ENCODE data around the gene HMGCL.
A peak's percentile ranks its signal among the peaks of the same experiment; 100 is the strongest.
"Not testable (repeated sequence)": the region's sequence is repeated elsewhere in the genome, so short reads cannot be mapped to it uniquely, and the experiment has no call there.

HMGCL gene

DNA sequence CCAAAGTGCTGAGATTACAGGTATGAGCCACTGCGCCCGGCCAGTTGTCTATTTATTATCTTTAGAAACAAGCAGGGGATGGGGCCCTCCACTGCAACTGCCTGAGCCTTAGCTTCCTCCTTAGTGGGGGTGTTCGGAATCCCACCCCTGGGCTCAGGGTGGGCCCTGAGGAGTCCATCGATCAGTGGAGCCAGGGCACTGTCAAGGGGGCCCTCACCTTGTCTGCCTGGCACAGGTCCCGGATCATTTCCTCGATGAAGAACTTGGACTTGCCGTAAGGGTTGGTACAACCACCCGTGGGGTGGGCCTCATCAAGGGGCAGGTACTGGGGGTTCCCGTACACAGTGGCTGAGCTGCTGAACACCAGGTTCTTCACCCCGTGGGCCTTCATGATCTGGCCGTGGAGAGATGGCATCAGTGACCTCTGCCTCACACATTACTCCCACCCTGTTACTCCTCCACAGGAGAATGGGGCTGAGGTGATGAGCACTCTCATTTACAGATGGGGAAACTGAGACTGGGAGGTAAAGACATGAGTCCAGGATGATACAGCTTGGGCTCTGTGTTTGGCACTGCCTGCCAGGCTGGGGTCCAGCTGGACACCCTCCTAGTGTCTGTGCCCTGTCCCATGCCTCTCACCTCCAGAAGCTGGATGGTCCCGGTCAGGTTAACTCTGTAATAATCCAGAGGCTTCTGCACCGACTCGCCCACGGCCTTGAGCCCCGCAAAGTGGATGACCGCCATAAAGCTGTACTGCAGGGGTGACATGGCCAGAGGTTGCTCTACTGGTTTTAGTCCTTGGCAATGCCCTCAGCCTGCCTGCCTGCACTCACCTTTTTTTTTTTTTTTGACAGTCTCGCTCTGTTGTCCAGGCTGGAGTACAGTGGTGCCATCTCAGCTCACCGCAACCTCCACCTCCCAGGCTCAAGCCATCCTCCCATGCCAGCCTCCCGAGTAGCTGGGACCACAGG, 27.5 kb downstream of the HMGCL start:
- DNase-seq, result no peak

DNA sequence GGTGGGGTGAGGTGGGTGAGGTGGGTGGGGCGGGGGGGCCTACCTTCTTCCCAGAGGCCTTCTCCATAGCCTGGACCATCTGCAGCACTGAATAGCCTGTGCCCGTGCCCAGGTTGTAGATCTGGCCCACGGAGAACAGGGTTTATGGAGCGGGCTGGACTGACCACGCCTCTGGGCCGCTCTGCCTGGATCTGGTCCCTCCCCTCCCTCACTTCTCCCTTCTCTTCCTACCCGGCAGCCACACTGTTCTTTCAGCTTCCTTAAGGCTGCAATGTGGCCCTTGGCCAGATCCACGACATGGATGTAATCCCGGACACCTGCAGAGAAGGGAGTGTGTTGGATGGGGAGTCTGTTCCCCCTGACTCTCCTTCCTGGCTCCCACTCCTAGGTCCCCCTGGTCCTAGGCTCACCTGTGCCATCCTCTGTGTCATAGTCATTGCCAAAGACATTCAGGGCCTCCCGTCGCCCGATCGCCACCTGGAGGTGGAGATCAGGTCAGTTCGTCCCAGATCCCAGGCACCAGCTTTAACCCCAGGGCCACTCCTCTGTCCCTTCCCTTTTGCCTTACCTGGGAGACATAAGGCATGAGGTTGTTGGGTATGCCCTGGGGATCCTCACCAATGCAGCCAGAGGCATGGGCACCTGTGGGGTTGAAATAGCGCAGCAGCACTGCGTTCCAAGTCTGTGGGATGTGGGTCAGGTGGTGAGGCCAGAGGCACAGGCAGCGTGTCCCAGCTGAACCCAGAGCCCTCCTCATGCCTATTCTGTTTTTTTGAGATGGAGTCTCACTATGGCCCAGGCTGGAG, 28.6 kb downstream of the HMGCL start:
- DNase-seq, result no peak

DNA sequence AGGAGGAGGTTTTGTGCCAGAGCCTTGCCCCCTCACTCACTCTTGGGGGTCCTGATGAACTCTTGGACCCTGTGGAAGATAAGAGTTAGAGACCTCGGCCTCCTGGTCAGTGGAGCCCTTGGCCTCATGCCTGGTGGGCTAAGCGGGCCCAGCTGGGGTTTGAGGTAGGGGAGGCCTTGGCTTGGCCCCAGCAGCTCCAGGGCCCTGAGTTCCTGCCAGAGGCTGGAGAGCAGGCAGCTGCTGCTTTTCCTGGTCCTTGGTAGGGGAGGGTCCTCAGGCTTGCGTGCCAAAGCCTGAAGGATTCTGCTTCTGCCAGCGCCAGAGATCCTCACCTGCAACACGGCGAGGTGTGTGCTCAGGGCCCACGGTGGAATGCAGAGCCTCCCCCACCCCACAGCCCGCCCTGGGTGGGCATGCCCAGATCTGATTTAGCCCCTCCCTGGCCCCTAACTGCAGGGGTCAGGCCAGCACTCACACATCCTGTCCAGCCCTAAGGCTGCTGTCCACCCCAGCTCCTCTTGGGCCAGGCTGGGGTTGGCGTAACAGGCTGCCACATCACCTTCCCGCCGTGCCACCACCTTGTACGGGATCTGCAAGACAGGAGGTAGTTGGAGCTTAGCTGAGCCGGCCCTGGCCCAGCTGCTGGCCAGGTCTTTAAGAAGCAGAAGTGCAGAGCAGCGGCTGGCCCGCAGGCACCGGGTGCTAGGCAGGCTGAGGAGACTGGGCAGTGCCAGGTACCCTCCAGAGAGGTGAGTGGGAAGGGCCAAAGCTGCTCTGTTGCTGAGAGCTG, 29.4 kb downstream of the HMGCL start:
- no peak for DNase-seq

DNA sequence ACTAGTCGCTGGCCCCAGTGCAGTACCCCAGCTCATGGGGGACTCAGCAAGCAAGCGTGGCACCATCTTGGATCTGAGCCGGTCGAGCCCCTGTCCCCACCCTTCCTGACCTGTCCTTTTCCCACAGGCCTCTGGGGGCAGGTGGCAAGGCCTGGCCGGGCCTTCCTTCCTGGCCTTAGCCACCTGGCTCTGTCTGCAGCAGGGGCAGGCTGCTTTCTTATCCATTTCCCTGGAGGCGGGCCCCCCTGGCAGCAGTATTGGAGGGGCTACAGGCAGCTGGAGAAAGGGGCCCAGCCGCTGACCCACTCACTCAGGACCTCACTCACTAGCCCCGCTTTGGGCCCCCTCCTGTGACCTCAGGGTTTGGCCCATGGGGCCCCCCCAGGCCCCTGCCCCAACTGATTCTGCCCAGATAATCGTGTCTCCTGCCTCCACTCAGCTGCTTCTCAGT, 30.5 kb downstream of the HMGCL start:
- DNase-seq, result not testable (repeated sequence)

DNA sequence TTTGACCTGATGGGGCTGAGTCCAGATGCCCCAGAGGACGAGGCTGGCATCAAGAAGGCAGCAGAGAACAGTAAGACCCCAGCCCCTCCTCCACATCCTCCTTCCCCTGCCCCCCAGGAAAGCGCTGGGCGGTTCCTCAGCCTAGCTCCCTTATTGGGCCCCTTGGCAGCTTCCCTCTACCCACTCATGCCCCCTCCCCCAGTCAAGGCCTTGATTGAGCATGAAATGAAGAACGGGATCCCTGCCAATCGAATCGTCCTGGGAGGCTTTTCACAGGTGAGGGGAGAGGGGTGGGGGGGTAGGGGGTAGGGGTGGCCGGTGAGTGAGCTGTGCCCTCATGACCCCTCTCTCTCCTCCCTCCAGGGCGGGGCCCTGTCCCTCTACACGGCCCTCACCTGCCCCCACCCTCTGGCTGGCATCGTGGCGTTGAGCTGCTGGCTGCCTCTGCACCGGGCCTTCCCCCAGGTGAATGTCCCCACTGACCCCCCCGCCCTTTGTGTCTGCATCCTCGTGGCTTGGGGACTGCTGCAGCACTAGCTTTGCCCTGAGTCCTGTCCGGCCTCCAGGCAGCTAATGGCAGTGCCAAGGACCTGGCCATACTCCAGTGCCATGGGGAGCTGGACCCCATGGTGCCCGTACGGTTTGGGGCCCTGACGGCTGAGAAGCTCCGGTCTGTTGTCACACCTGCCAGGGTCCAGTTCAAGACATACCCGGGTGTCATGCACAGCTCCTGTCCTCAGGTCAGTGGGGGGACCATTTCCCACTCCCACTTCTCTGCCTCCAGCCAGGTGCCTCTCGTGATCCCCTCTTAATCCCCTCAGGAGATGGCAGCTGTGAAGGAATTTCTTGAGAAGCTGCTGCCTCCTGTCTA, 31.1 kb downstream of the HMGCL start:
- no peak for DNase-seq

DNA sequence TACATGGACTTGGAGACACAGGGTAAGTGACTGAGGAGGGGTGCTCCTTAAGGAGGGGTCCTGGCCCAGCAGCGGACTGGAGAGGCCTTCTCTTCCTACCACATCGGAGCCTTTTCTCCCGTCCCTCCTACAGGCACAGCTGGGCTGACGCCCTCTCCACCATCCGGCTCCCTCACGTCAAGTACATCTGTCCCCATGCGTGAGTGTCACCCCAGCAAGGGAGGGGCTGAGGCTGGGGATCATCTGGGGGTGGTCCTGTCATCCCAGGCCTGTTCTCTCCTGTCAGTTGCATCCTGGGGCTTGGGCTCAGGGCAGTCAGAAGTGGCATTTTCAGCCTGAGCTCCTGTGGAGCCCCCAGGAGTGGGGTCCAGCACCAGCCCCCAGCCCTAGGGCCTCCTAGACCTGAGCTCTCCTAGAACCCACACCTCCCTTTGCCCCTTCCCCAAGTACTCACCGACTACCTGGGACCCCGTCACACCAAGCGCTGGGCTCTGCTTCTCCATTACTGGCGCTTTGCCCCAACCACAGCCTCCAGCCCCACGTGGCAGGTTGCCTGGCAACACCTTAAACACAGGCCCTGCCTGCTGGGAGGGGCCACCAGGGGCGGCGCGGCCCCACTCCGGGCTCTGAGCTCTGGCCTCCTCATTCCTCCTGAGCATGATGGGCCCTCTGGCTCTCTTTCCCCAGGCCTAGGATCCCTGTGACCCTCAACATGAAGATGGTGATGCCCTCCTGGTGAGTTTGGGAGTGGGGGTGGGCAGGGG, 32.0 kb downstream of the HMGCL start:
- DNase-seq, result no peak

DNA sequence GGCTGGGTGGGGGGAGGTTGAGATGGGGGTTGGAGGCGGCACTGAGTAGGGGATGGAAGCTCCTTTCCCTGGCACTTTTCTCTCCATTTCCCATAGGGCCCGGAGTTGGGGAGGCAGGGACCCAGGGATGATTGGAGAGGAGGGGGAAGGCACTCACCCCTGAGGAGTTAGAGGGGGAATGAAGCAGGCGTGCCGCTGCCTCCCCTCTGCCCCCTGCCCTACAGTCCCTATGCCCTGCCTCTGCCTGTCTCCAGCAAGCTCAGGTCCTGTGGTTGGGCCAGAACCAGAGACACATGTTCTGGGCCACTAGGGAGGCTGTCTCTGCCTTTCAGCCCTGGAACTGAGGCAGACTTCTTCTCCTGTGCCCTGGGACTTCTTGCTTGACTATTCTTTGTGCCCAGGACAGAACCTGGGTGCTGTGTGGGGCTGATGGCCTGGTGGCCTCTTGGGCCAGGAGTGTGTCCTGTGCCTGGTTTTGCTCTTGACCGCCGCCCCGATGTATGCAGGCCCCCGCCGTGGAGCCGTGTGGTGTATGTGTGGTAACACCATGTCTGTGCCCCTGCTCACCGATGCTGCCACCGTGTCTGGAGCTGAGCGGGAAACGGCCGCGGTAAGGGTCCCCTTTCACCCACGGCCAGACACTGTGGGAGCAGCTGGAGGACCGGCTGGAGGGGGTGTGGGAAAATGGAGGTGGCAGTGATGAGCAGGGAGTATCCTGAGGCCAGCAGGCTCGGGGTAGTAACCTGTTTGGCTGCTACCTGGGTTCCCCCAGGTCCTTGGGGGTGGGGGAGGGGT, 32.9 kb downstream of the HMGCL start:
- DNase-seq, result no peak

DNA sequence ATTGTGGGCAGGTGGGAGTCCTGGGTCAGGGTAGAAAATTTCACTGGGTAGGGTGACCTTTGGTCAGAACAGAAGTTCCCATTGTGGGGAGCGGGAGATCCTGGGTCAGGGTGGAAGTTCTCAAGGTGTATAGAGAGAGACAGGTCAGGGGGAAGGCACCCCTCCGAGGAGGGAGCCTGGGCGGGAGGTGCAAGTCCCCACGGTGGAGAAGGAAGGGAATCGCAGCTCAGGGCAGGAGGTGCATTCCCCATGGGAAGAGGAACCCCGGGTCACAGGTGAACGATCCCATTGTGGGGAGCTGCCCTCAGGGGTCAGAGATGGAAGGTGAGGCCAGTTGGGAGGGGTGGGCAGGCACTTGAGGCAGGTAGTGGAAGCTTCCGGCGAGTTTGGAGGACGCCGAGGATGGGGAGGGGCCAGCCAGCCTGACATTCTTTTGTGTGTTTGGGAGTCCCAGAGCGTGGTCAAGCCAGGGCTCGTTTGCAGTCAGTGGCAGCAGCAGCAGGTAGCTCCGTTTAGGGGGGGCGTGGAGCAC, 33.6 kb downstream of the HMGCL start:
- no peak for DNase-seq

DNA sequence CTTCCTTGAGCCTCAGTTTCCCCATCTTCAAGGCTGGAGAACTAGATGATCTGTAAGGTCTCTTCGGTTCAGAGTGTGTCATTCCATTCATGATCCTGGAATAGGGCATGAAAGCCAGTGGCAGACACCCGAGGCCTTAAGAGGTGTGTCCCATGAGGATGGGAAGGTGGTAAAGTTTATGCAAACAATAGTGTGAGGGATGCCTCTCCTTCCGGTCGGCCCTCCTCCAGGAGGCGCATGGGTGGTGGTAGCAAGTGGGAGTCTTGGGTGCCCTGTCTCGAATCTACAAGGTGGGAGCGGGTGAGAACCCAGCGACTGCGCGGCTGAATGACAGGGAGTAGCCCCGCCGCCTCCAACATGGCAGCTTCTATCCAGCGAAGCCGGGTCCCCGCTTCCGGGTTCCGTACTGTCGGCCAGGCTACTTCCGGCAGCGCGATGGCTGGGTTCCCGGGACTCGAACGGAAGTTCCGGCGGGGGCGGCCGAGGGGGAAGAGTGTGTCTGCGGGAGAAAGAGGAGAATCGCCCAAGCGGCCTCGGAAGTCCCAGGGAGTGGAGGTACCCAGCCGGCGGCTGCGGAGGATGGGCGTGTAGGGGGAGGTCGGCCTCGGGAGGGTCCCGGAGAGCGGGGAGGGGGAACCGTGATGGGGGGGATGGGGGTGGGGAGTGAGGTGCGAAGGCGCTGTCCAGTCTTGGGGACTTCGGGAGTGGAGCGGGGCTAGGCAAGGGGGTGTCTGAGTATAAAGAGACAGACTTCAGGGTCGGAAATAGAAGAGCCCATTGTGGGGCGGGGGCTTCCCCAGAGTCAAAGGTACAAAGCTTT, 34.3 kb downstream of the HMGCL start, which contains the start of gene LYPLA2:
TSS of gene LYPLA2 (plus strand) at position 450 of the 820 bp plus-strand sequence. CDS start 1,538 bp downstream, outside the sequence.
- peak; percentile 89 to 91 for DNase-seq

DNA sequence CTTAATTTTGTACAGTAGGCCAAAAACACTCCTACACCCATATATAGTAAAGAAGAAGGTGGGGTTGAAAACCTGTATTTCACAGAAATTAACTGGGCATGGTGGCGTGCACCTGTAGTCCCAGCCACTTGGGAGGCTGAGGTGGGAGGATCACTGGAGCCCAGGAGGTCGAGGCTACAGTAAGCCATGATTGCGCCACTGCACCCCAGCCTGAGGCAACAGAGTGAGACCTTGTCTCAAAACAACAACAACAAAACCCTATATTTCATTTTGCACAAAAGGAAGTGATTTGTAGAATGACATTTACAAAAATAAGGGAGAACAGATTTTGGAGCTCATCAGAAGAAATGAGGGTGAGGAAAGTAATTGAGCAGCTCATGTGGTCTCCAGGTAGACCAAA, 36.5 kb downstream of the HMGCL start:
- DNase-seq, result no peak

DNA sequence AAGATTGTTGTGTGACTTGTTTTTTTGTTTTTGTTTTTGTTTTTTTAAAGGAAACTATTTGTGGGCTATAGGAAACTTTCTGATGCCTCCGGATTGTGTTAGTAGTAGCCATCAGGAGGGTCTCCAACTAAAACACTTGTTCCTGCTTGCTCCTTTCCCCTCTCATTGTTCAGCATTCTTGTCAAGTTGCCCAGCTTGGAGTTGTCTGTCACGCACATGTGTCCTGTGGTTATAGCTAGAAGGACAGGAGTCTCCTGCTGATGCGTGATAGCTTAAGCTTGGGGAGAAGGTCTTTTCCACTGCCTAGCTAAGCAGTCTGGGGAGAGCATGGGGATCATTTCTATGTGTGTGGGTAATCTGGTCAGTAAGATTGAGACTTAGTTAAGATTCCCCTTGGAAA, 37.5 kb downstream of the HMGCL start:
- DNase-seq, result no peak

DNA sequence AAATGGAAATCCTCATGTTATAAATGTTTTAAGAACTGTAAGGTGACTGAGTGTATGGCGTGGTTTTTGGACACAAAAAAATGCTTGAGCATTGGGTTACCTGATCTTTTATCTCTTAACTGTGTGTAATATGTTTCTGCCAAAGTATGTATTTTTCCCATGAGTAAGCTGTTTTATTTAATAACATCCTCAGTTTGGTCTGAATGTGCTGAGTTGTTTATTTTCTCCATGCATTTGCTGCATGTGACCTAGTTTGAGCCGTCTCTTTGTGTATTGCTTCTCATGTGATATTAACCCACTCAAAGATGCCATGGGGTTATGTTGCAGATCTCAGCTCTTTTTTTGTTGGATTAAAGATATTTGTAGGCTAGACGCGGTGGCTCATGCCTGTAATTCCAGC, 40.4 kb downstream of the HMGCL start:
- DNase-seq, result no peak

DNA sequence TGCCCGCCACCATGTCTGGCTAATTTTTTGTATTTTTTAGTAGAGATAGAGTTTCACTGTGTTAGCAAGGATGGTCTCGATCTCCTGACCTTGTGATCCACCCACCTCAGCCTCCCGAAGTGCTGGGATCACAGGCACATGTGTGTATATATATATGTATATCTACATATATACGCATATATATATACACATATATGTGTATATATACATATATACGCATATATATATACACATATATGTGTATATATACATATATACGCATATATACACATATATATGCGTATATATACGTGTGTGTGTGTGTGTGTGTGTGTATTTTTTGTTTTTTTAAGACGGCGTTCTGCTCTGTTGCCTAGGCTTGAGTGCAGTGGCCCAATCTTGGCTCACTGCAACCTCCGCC, 42.1 kb downstream of the HMGCL start:
- not testable (repeated sequence) for DNase-seq

DNA sequence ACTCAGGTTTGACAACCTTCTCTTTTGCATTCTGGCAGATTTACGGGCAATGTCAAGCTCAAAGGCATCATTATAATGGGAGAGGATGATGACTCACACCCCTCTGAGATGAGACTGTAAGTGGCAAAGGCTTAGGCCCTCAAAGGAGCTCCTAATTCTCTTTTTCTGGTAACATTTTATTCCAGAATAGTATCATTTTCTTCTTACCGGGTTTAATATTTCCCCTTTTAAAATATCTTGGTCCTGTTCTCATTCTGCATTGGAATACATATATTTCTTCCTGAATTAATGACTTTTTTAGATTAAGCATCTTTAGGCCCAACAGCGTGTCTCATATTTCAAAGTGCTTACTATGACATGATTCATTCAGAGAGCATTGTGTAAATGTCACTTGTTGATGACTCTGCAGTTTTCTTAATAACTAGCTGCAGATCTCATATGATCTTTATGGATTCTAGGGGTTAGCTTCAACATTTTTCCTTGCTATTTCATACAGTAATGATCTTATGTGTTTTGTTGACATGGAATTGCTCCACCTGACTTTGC, 45.3 kb downstream of the HMGCL start:
- DNase-seq, result no peak

DNA sequence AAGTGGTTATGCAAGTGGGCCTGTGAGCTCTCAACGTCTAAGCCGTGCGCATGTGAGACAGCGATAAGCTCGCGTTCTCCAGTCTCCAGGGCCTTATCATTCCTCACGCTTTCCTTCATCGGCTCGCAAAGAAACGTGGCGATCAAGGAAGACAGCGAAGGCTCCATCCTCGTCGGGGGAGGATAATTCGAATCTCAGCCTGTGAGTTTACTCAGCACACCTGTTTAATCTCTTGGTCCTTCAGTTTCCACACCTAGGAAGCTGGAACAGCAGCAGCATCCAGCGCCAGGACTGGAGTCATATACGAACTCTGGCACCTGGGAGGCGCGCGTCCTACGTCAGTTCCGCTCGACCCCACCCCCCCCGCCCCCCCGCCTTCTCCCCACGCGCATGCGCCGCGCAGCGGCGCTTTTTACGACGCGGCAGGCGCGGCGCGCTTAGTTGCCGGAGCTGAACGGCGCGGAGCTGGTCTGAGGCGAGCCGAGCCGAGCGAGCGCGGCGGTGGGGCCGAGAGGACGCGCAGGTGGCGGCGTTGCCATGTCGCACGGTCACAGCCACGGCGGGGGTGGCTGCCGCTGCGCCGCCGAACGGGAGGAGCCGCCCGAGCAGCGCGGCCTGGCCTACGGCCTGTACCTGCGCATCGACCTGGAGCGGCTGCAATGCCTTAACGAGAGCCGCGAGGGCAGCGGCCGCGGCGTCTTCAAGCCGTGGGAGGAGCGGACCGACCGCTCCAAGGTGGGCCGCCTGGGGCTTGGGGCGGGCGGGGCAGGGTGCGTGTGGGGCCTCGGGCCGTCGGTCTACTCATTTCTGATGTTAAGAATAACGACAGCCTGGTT, 47.0 kb downstream of the HMGCL start, which contains the start of gene PITHD1:
TSS of gene PITHD1 (plus strand) at position 440 of the 836 bp plus-strand sequence. CDS start at position 538, 98 bp downstream.
- peak; percentile 73 to 87 for DNase-seq

DNA sequence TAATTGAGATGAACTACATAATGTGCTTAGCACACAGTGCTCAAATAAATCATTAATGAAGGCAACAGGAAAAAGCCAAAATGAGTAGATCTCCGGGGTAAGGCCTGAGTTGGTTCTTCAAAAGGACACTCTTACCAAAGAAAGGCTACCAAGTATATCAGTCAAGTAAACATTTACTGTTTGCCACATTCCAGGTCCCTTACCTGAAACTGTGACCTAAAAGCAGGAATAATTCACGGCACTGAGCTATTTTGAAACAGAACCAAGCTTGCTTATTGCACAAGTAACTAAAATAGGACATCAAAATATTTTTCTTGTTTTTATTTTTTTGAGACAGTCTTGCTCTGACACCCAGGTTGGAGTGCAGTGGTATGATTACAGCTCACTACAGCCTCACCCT, 49.0 kb downstream of the HMGCL start:
- no peak for DNase-seq

DNA sequence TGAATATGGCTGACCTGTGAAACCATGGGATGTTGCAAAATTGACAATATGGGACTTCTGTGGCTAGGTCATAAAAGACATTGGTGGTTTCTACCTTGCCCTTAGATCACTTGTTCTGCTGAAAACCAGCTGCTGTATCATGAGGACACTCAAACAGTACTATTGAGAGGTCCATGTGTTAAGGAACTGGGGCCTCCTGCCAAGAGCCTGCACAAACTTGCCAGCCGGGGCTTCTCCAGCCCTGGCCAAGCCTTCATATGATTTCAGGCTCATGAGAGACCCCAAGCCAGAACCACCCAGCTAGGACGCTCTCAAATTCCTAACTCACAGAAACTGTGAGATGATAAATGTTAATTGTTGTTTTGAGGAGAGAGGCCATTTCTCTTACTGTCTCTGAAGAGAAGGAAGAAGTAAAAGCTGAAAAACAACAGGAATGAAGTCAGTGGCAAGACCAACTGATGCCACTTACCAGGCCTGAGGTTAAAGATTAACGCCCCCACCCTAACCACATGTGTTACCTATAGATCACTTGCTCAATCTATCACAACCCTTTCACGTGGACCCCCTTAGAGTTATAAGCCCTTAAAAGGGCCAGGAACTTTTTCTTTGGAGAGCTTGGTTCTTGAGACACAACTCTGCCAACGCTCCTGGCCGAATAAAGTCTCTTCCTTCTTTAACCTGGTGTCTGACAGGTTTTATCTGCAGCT, 50.9 kb downstream of the HMGCL start:
- DNase-seq, result no peak
